HG03442 (cell line): Measurements from ENCODE around the gene ZNF787.
A peak's percentile ranks its signal among the peaks of the same experiment; 100 is the strongest.

Experiments
- ATAC-seq: cut with Tn5 transposase; IDR thresholded peaks from one replicate; pipeline ENCODE4 v1.9.1; 2021; ENCODE audit warnings: mild to moderate bottlenecking, moderate library complexity; ENCODE audit not compliant: unreplicated experiment

Gene ZNF787

DNA sequence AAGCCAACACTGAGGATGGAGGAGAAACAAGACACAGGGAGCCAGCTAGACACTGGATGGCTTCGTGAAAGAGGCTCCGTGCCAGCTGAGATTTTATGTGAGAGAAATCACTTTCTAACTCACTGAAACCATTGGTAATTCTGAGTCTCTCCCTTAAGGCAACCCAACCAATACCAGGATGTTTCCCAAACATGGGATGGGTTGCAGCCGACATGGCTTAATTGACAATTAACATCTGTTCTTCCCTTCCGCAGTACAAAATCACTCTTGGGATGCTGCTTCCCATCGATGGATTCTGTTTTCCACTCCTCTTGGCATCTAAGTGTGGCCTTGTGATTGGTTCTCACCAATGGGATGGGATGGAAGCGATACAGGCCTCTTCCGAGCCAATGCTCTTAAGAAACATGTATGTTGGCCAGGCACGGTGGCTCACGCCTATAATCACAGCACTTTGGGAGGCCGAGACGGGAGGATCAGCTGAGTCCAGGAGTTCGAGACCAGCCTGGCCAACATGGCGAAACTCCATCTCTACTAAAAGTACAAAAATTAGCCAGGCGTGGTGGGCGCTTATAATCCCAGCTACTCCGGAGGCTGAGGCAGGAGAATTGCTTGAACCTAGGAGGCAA is 2.3 kb upstream of the ZNF787 start:
- no peak for ATAC-seq

- peak; percentile 17 for ATAC-seq
Measured at GRCh38 chr19:56120371-56121179, 520 bp downstream of the ZNF787 start.

- ATAC-seq, result no peak
Measured at GRCh38 chr19:56120002-56120370, 1.1 kb downstream of the ZNF787 start.

DNA sequence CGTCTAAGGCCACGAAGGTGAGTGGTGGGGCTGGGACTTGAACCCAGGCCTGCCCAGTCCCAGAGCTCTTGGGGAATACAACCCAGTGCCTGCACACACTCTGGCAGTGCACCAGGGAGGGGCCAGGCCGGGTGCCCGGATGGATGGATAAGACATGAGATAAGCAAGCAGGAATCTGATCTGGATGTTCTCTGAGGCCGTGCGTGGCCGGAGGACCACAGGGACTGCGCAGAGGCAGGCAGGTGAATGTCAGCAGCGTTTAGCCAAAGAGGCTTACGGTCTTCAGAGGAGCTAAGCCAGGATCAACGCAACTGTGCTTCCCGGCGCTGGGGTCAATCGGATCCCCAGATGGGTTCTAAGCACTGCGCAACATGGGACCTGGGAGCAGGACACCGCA is 1.5 kb downstream of the ZNF787 start:
- ATAC-seq, result no peak

DNA sequence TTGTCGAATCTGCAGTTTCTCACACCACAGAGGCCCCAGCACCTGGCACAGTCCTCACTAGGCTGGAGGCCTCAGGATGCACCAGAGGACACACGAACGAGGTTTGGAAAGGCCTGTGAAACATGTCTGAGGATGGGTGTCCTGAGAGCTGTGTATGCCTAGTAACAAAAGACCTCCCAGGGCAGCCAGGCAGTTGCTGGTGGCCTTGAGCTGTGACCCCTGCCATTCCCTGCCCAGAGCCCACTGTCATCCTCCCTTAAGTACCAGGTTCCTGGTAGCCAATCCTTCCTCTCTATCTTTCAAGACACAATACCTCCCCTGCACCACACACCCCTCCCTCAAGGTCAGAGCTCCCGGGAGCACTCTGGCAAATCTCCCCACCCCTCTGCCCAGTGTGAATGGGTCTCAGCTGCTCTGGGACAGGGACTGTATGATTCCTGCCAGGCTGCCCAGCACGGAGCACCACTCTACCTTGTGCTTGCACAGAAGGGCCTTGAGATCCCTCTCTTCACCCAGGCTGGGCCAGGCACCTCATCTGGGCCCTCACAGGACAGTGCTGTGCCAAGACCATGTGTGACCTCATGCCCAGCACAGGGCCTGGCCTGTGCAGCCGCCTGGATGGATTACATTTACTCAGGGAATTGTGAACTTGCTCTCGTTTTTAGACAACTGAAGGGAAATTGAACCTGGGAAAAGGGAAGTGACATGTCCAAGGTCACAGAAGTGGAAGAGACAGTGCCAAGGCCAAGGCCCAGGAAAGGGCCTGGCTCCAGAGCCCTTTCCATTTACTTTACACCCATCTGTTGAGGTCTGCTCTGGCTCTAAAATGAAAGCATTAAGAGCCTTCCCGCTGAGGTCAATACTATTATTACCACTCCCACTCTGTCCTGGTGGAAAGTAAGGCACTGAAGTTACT is 2.2 kb downstream of the ZNF787 start:
- no peak for ATAC-seq

DNA sequence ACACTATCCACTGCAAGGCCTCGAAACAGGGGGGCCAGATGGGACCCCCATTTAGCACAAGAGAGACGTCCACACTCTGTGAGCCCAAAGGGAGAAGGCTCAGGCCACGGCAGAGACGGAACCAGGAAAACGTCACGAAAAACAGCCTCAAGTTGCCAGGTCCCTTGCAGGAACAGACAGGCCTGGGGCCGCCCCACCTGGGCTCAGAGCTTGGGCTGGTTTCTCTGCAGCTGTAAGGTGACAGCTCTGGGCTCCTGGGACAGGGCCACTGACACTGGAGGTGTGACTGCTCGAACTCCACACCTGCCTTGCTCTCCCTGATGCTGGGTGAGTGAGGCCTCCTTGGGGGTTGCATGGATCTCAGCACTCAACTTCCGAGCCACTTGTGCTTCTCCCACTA is 3.2 kb downstream of the ZNF787 start:
- ATAC-seq, result no peak

DNA sequence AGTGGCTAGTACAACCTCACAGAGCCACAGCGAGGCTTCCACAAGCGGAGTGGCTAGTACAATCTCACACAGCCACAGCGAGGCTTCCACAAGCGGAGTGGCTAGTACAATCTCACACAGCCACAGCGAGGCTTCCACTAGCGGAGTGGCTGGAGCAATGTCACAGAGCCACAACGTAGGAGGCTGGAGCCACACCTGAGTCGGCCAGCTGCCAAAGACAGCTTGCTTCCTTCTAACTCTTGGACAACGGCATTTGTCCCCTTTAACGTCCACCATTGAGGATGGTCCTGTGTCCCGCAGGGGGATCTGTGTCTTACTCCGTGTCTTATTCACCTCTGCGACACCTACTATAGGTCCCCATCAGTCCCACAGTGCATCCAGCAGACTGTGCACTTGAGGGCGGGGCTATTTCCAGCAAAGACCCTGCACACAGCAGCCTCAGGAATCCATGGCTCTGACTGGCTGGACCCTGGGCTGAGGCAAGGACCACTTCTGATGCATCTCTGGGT is 3.7 kb downstream of the ZNF787 start:
- ATAC-seq, result no peak

DNA sequence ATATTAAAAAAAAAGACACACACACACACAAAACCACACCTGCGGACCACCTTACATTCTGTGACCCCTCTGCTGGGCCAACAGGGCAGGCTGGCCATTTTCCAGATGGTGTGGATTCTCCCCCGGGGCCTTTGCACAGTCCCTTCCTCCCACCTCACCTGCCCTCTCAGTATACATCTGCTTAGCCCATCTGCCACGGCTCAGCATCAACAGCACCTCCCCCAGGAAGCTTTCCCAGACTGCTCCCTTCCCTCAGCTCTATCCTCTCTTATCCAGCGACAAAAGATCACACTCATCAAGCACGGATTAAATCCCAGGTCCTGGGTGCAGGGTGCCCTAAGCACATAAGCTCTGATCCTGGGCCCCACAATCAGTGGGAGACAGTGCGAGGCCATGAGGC is 4.5 kb downstream of the ZNF787 start:
- ATAC-seq, result no peak

DNA sequence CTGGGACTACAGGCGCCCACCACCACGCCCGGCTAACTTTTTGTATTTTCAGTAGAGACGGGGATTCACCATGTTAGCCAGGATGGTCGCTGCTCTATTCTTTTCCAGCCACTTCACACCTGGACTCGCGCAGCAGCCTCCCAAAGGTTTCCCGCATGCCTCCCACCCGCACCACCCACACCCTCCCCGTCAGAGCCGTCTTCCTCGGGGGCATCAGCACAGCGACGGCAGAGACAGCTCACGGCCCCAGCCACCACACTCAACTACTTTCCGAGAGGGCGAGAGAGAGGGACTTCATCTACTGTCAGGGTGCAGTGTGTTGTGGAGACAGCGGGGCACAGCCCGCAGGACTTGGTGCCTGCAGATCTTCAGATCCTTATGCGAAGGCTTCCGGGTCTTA is 5.6 kb downstream of the ZNF787 start:
- ATAC-seq, result no peak

GRCh38 chr19:56114778-56115110 is 6.4 kb downstream of the ZNF787 start:
- no peak for ATAC-seq

DNA sequence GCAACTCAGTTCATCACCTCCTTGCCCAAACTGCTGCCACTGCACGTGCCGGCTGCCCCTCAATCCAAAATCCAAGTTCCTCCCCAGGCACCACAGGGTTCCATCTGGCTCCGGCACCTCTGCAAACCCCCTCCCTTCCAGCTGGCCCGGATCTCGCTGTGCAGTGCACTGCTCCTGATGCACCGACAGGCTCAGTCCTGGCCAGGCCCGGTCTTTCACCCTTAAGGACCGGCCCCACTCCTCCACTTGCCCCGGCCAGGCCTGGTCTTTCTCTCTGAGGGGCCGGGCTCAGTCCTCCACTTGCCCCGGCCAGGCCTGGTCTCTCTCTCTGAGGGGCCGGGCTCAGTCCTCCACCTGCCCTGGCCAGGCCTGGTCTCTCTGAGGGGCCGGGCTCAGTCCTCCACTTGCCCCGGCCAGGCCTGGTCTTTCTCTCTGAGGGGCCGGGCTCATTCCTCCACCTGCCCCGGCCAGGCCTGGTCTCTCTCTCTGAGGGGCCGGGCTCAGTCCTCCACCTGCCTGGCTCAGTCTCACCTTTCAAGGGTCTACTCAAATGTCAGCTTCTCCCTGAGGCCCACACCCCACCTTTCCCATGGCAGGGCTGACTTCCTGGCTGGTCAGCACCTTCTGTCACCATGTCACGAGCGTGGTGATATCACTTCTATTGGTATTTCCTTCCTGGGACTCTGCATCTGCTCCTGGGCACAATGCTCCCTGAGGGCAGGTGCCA is 6.9 kb downstream of the ZNF787 start:
- ATAC-seq, result no peak

DNA sequence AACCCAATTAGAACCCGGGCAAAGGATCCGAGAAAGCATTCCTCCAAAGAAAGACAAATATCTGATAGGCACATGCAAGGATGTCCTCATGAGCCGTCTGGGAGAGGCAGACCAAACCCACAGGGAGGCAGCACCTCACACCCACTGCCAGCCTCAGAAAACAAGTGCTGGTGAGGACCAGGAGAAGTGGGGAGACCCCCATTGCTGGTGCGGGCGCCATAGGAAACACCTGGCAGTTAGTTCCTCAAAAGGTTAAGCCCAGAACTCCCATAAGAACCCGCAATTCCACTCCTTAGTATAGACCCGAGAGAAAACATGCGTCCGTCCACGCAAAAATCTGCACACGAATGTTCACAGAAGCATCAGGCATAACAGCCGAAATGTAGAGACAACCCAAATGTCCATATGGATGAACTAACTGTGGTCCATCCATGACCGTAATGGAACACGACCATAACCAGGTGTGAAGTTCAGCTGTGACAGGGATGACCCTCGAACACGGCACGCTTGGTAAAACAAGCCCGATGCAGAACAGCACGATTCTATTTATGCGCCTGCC is 7.9 kb downstream of the ZNF787 start:
- ATAC-seq, result no peak

DNA sequence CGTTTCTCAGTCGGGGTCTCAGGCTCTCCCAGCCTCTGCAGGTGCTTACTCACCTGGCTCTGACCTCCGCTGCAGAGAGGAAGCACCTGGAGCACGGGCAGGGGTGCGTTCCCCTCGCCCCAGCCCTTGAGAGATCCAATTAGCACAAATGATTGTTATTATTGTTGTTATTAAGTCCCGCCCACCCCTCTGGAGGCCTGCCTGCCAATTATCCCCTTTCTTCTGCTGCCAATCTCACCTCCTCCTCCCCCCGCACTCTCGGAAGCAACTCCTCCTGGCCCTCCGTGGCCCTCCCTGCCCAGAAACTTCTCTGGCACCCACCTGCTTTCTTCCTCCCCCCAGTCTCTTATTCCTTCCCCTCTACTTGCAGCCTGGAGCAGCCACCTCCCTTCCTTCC is 8.8 kb downstream of the ZNF787 start:
- no peak for ATAC-seq

DNA sequence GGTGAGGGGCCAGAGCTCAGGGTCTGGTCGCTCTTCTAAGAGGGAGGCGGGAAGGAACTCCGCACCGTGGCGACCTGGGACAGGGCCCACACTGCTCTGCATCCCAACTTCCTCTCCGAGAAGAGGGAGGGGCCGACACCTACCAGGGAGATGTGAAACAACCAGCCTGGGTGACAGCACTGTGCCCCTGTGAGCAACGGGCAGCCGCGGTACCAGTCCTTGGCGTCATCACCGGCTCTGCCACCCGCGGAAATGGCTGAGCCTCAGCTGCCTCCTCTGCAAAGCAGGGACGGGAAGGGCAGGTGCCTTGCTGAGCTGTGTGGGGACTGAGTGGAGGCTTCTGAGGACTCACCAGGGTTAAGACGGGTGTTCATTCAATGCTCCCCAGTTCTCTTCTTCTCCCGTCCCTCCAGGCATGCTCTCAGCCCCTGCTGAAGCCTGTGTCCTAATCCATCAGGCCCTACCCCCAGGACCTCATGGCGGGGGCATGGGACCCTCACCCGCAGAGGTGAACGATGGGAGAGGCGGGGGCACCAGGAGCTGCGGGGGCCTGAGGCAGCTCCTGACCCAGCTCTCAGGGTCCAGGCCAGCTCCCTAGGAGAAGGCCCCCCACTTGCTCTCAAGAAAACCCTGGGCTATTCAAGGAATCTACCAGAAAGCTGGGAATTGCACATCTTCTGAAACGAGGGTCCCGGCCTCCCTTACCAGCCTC is 9.3 kb downstream of the ZNF787 start:
- ATAC-seq, result peak; percentile 81

- no peak for ATAC-seq
Measured at GRCh38 chr19:56110515-56111448, 10.3 kb downstream of the ZNF787 start.

DNA sequence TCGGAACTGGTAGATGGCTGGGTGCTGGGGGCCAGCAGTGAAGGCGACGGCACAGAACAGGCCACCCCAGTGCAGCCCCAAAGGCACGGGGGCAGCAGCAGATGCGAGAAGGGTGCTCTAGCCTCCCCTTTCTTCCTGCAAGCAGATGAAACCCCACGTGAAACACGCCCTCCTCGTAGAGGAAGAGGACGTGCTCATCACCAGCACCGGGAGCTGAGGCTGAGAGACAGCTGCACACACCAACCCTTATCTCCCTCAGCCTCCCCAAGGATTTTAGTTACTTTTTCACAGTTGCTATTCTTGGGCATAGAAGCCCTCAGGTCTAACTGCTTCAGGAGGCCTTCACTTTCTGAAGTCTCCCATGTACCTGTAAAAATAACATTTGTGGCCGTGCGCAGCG is 11.9 kb downstream of the ZNF787 start:
- ATAC-seq, result no peak

GRCh38 chr19:56108447-56109195 is 12.5 kb downstream of the ZNF787 start:
- no peak for ATAC-seq
